Heart left ventricle (tissue), 13 donors: ENCODE results near the gene PLCG2.

ENCODE experiments used
- CTCF ChIP-seq, 12 donors: fragments of 200-600 bp; sonication (generic) in 4 of 12; IDR thresholded peaks; one replicate each; pipeline versions ENCODE4 v1.5.0 to v1.8.0; 2018 to 2022; ENCODE audit warnings: antibody characterized with exemption in 12 of 12, mild to moderate bottlenecking in 5 of 12
- POLR2A ChIP-seq, 2 donors: fragments of 450-650 bp; IDR thresholded peaks; one replicate each; pipeline ENCODE4 v1.6.1; 2017; ENCODE audit warnings: antibody characterized with exemption in 2 of 2, mild to moderate bottlenecking in 2 of 2, moderate library complexity in 2 of 2
- donor health status: ischemic (EF 13 %, LVEDD 7.1; RV severe dilation, severe dysfunction).
- donor health status: DM: no; HTN: yes; CAD: no.
- donor health status: DM: no; HTN: no; CAD: no.
- donor health status: ischemic (EF 25% LVEDD 6.9; RV normal size, moderate dysfunction).
- donor health status: ischemic (EF 25% LVEDD 5.7; RV mildly dilated, moderate dysfunction).
- donor health status: ischemic (EF 35%, LVEDD 5.7; RV mildly dilated, moderate dysfunction).
- donor health status: nonischemic (EF 11% LVEDD 7.7; RV severe dilation, severe dysfunction).
- donor health status: DM: yes; HTN: yes; CAD: no.
- donor health status: PGD.
- donor health status: ischemic (EF 29% LVEDD 5.4; RV normal size, mild dysfunction).
- donor health status: nonischemic (EF 23%, LVEDD 6.1; RV moderate dilation, normal function).

- TF ChIP-seq CTCF (IDR thresholded peaks at IDR 0.05) (no peak), POLR2A (IDR thresholded peaks at IDR 0.05) (no peak)
These were observed 30.5 kb downstream of the PLCG2 start for GRCh38 chr16:81809567-81809966.
